ENCODE data around the gene CSN2. TPM values are rescaled to one million over a fixed set of nuclear protein-coding genes. Genes with fewer than 3 reads are reported as not detected.

The CSN2 gene
- total RNA-seq, 1 donor from 2014 or later: not detected

- Mint-ChIP-seq H3K4me3 (ENCODE audit: low read depth) (no peak overlapping the region), H3K9me3 (ENCODE audit: low read depth) (no peaks in the 10 kb centered on the region), H3K36me3 (ENCODE audit: insufficient read depth) (no peaks in the 10 kb centered on the region), H3K27ac (no peak overlapping the region), H3K27me3 (no peaks in the 10 kb centered on the region), H3K4me1 (ENCODE audit: low read depth) (no peaks in the 10 kb centered on the region)
- TF ChIP-seq CTCF (IDR thresholded peaks at IDR 0.05; ENCODE audit: unreplicated experiment): no peak
- no peak for DNase-seq (ENCODE audit: low spot score, unreplicated experiment)
These were observed 55.3 kb downstream of the CSN2 start for GRCh38 chr4:69910016-69910782.

DNA sequence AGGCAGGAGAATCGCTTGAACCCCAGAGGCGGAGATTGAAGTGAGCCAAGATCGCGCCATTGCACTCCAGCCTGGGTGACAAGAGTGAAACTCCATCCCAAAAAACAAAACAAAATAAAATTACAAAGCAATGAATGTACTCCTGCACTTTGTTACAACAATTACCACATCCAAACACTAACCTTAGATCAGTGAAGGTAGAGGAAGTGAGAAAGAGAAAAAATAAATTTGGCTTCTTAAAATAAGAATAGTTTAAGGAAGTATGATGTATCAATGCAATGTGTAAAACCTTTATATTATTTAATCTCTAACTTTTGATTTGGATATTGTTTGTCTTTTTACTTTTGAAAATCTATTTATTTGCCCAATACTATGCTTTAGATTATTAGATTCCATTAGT, 56.3 kb downstream of the CSN2 start:
- Mint-ChIP-seq H3K9me3 (ENCODE audit: low read depth) (peaks cover 6% of the 10 kb centered on the region), H3K4me1 (ENCODE audit: low read depth) (no peaks in the 10 kb centered on the region), H3K27me3 (no peaks in the 10 kb centered on the region), H3K4me3 (ENCODE audit: low read depth) (no peak overlapping the region), H3K36me3 (ENCODE audit: insufficient read depth) (no peaks in the 10 kb centered on the region), H3K27ac (no peak overlapping the region)
- TF ChIP-seq CTCF (IDR thresholded peaks at IDR 0.05; ENCODE audit: unreplicated experiment): no peak
- DNase-seq (ENCODE audit: low spot score, unreplicated experiment): no peak

DNA sequence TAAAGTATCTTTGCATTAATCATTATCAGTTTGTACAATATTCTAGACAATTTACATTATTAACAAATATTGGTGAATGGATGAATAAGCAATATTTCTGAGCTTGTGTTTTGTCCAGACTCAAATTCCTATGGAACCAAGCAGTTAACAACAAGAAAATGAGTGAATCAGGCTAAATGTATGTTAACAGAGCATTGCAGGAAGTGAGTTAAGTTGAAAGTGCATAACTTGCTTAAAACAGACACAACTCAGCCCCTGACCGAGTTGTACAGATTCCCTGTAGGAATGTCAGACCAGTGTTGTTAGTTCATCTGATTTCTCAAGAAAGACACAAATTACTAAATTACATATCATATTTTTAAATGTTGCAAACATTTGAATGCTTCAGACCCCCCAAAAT, 58.4 kb downstream of the CSN2 start:
- no peaks in the 10 kb centered on the region for H3K4me1 Mint-ChIP-seq (ENCODE audit: low read depth)
- no peaks in the 10 kb centered on the region for H3K27me3 Mint-ChIP-seq
- H3K4me3 Mint-ChIP-seq (ENCODE audit: low read depth): no peak overlapping the region
- H3K9me3 Mint-ChIP-seq (ENCODE audit: low read depth): peaks cover 14% of the 10 kb centered on the region
- no peaks in the 10 kb centered on the region for H3K36me3 Mint-ChIP-seq (ENCODE audit: insufficient read depth)
- no peak for DNase-seq (ENCODE audit: low spot score, unreplicated experiment)
- H3K27ac Mint-ChIP-seq: no peak overlapping the region
- no peak for TF ChIP-seq CTCF (IDR thresholded peaks at IDR 0.05; ENCODE audit: unreplicated experiment)

Other genes with a start within 250 kb of the CSN2 start
- gene SULT1B1, start 205.1 kb downstream of the CSN2 start, total RNA-seq: 0.46 and 0.82 TPM in 2 replicates
- gene SULT1E1, start 105.6 kb downstream of the CSN2 start, total RNA-seq: 15.3 and 24.9 TPM in 2 replicates
- gene CSN1S1, start 34.7 kb downstream of the CSN2 start, total RNA-seq: not detected in 2 replicates
- gene STATH, start 30.2 kb upstream of the CSN2 start, total RNA-seq: not detected in 2 replicates
- not detected in 2 replicates for gene HTN3, start 62.7 kb upstream of the CSN2 start, total RNA-seq
- not detected in 2 replicates for gene HTN1, start 84.7 kb upstream of the CSN2 start, total RNA-seq
- gene PRR27, start 188.5 kb upstream of the CSN2 start, total RNA-seq: not detected in 2 replicates
- gene ODAM, start 230.0 kb upstream of the CSN2 start, total RNA-seq: not detected in 2 replicates